ENCODE data around the gene OR5L1.

DNA sequence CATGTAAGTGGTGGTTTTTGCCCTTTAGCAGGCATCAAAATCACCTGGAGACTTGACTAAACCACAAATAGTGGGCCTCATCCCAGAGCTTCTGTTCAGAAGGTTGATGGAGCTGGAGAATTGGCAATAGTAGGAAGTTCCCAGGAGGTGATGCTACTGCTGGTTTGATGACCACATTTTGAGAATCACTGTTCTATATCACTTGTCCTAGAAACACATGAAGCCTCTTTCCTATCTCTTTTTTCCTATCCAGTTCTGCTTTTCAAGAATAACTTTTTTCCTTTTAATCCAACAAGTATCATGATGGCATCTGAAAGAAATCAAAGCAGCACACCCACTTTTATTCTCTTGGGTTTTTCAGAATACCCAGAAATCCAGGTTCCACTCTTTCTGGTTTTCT, 38.0 kb upstream of the OR5L1 start, which contains the start of gene OR5D13:
- TF ChIP-seq POLR2A (IDR thresholded peaks at IDR 0.05; ENCODE audit: low read depth) = no peak
- TF ChIP-seq, protein P1, sequence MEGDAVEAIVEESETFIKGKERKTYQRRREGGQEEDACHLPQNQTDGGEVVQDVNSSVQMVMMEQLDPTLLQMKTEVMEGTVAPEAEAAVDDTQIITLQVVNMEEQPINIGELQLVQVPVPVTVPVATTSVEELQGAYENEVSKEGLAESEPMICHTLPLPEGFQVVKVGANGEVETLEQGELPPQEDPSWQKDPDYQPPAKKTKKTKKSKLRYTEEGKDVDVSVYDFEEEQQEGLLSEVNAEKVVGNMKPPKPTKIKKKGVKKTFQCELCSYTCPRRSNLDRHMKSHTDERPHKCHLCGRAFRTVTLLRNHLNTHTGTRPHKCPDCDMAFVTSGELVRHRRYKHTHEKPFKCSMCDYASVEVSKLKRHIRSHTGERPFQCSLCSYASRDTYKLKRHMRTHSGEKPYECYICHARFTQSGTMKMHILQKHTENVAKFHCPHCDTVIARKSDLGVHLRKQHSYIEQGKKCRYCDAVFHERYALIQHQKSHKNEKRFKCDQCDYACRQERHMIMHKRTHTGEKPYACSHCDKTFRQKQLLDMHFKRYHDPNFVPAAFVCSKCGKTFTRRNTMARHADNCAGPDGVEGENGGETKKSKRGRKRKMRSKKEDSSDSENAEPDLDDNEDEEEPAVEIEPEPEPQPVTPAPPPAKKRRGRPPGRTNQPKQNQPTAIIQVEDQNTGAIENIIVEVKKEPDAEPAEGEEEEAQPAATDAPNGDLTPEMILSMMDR (IDR thresholded peaks at IDR 0.05) = no peak
